ENCODE measurements around the gene MGME1. TPM values are rescaled to one million over a fixed set of nuclear protein-coding genes. Genes with fewer than 3 reads are reported as not detected.

The MGME1 gene
- total and polyA plus RNA-seq, 5 donors from 2014 or later: 10.6 to 19.2 (median 15.2) TPM

GRCh38 chr20:17936761-17937732 lies 31.8 kb upstream of the MGME1 start:
- no peaks in the 10 kb centered on the region for H3K27me3 ChIP-seq (ENCODE audit: control insufficient read depth, insufficient read depth, low read length)
- no peak overlapping the region for H3K4me3 Mint-ChIP-seq
- H3K36me3 Mint-ChIP-seq: no peaks in the 10 kb centered on the region
- no peak overlapping the region for H3K27ac Mint-ChIP-seq
- no peak overlapping the region for H3K27ac ChIP-seq (ENCODE audit: insufficient read depth, low read length, poor library complexity, severe bottlenecking)
- H3K27me3 Mint-ChIP-seq: no peaks in the 10 kb centered on the region
- peaks cover 0 to 13% (median 8%) of the 10 kb centered on the region in 4 donors for H3K4me1 Mint-ChIP-seq
- H3K9me3 Mint-ChIP-seq: peaks cover 0 to 1% (median 0%) of the 10 kb centered on the region in 7 donors
- DNase-seq (no peak), ATAC-seq (ENCODE audit: low read depth in 2 of 2) (no peak)
- peaks cover 11% of the 10 kb centered on the region for H3K36me3 ChIP-seq (ENCODE audit: control insufficient read depth, insufficient read depth, low read length)
- no peak overlapping the region for H3K4me3 ChIP-seq (ENCODE audit: low read depth, low read length)
- peaks cover 10% of the 10 kb centered on the region for H3K4me1 ChIP-seq (ENCODE audit: control insufficient read depth, insufficient read depth, low read length, poor library complexity, severe bottlenecking)
- no peaks in the 10 kb centered on the region for H3K9me3 ChIP-seq (ENCODE audit: control insufficient read depth in 2 of 2, low read length in 2 of 2)

GRCh38 chr20:17938871-17939619 lies 29.8 kb upstream of the MGME1 start:
- ATAC-seq (ENCODE audit: low read depth in 2 of 2) (peak; percentile 85 to 86), DNase-seq (peak; percentile 27 to 67 (median 41))
- no peaks in the 10 kb centered on the region for H3K9me3 Mint-ChIP-seq
- H3K27me3 Mint-ChIP-seq: no peaks in the 10 kb centered on the region
- Histone ChIP-seq H3K27me3 (ENCODE audit: control insufficient read depth, insufficient read depth, low read length) (no peaks in the 10 kb centered on the region), H3K9me3 (ENCODE audit: control insufficient read depth in 2 of 2, low read length in 2 of 2) (no peaks in the 10 kb centered on the region), H3K4me1 (ENCODE audit: control insufficient read depth, insufficient read depth, low read length, poor library complexity, severe bottlenecking) (peaks cover 10% of the 10 kb centered on the region), H3K27ac (ENCODE audit: insufficient read depth, low read length, poor library complexity, severe bottlenecking) (no peak overlapping the region), H3K4me3 (ENCODE audit: low read depth, low read length) (peak overlapping the region; percentile 13), H3K36me3 (ENCODE audit: control insufficient read depth, insufficient read depth, low read length) (peaks cover 30% of the 10 kb centered on the region)
- H3K27ac Mint-ChIP-seq: peak overlapping the region in 1 of 3 donors; percentile 84
- H3K4me1 Mint-ChIP-seq: peaks cover 0 to 13% (median 10%) of the 10 kb centered on the region in 4 donors
- H3K4me3 Mint-ChIP-seq: peak overlapping the region in 1 of 4 donors; percentile 35
- H3K36me3 Mint-ChIP-seq: peaks cover 9% of the 10 kb centered on the region

- H3K27me3 Mint-ChIP-seq: no peaks in the 10 kb centered on the region
- H3K36me3 ChIP-seq (ENCODE audit: control insufficient read depth, insufficient read depth, low read length): peaks cover 34% of the 10 kb centered on the region
- H3K27ac ChIP-seq (ENCODE audit: insufficient read depth, low read length, poor library complexity, severe bottlenecking): no peak overlapping the region
- peaks cover 10% of the 10 kb centered on the region for H3K36me3 Mint-ChIP-seq
- H3K4me3 ChIP-seq (ENCODE audit: low read depth, low read length): no peak overlapping the region
- H3K27ac Mint-ChIP-seq: peak overlapping the region; percentile 59 to 76 (median 74)
- no peaks in the 10 kb centered on the region for H3K9me3 ChIP-seq (ENCODE audit: control insufficient read depth in 2 of 2, low read length in 2 of 2)
- H3K9me3 Mint-ChIP-seq: no peaks in the 10 kb centered on the region
- peaks cover 10% of the 10 kb centered on the region for H3K4me1 ChIP-seq (ENCODE audit: control insufficient read depth, insufficient read depth, low read length, poor library complexity, severe bottlenecking)
- H3K4me1 Mint-ChIP-seq: peaks cover 0 to 13% (median 10%) of the 10 kb centered on the region in 4 donors
- no peaks in the 10 kb centered on the region for H3K27me3 ChIP-seq (ENCODE audit: control insufficient read depth, insufficient read depth, low read length)
- ATAC-seq (ENCODE audit: low read depth in 2 of 2) (no peak), DNase-seq (no peak)
- no peak overlapping the region for H3K4me3 Mint-ChIP-seq
These were observed 29.1 kb upstream of the MGME1 start for GRCh38 chr20:17939622-17940223.

GRCh38 chr20:17940224-17940971 lies 28.4 kb upstream of the MGME1 start:
- Histone ChIP-seq H3K4me3 (ENCODE audit: low read depth, low read length) (no peak overlapping the region), H3K27ac (ENCODE audit: insufficient read depth, low read length, poor library complexity, severe bottlenecking) (no peak overlapping the region), H3K9me3 (ENCODE audit: control insufficient read depth in 2 of 2, low read length in 2 of 2) (no peaks in the 10 kb centered on the region), H3K4me1 (ENCODE audit: control insufficient read depth, insufficient read depth, low read length, poor library complexity, severe bottlenecking) (peaks cover 10% of the 10 kb centered on the region), H3K27me3 (ENCODE audit: control insufficient read depth, insufficient read depth, low read length) (no peaks in the 10 kb centered on the region), H3K36me3 (ENCODE audit: control insufficient read depth, insufficient read depth, low read length) (peaks cover 41% of the 10 kb centered on the region)
- H3K27ac Mint-ChIP-seq: peak overlapping the region; percentile 22 to 74 (median 69)
- peaks cover 15% of the 10 kb centered on the region for H3K36me3 Mint-ChIP-seq
- no peak overlapping the region for H3K4me3 Mint-ChIP-seq
- ATAC-seq (ENCODE audit: low read depth in 2 of 2) (no peak), DNase-seq (no peak)
- H3K4me1 Mint-ChIP-seq: peaks cover 0 to 13% (median 10%) of the 10 kb centered on the region in 4 donors
- no peaks in the 10 kb centered on the region for H3K9me3 Mint-ChIP-seq
- no peaks in the 10 kb centered on the region for H3K27me3 Mint-ChIP-seq

GRCh38 chr20:17941087-17941825 lies 27.6 kb upstream of the MGME1 start:
- peaks cover 10% of the 10 kb centered on the region for H3K4me1 ChIP-seq (ENCODE audit: control insufficient read depth, insufficient read depth, low read length, poor library complexity, severe bottlenecking)
- no peak overlapping the region for H3K4me3 ChIP-seq (ENCODE audit: low read depth, low read length)
- Mint-ChIP-seq H3K36me3 (peaks cover 16% of the 10 kb centered on the region), H3K9me3 (no peaks in the 10 kb centered on the region), H3K27me3 (no peaks in the 10 kb centered on the region), H3K4me3 (no peak overlapping the region), H3K27ac (peak overlapping the region in 1 of 3 donors; percentile 69), H3K4me1 (peaks cover 0 to 13% (median 10%) of the 10 kb centered on the region in 4 donors)
- H3K27ac ChIP-seq (ENCODE audit: insufficient read depth, low read length, poor library complexity, severe bottlenecking): no peak overlapping the region
- H3K27me3 ChIP-seq (ENCODE audit: control insufficient read depth, insufficient read depth, low read length): no peaks in the 10 kb centered on the region
- peaks cover 50% of the 10 kb centered on the region for H3K36me3 ChIP-seq (ENCODE audit: control insufficient read depth, insufficient read depth, low read length)
- DNase-seq (no peak), ATAC-seq (ENCODE audit: low read depth in 2 of 2) (no peak)
- no peaks in the 10 kb centered on the region for H3K9me3 ChIP-seq (ENCODE audit: control insufficient read depth in 2 of 2, low read length in 2 of 2)

- ATAC-seq (ENCODE audit: low read depth in 2 of 2) (no peak), DNase-seq (no peak)
- H3K4me1 Mint-ChIP-seq: peaks cover 0 to 13% (median 10%) of the 10 kb centered on the region in 4 donors
- no peaks in the 10 kb centered on the region for H3K27me3 Mint-ChIP-seq
- H3K4me3 Mint-ChIP-seq: no peak overlapping the region
- H3K27ac Mint-ChIP-seq: no peak overlapping the region
- H3K27ac ChIP-seq (ENCODE audit: insufficient read depth, low read length, poor library complexity, severe bottlenecking): no peak overlapping the region
- no peaks in the 10 kb centered on the region for H3K27me3 ChIP-seq (ENCODE audit: control insufficient read depth, insufficient read depth, low read length)
- H3K4me1 ChIP-seq (ENCODE audit: control insufficient read depth, insufficient read depth, low read length, poor library complexity, severe bottlenecking): peaks cover 10% of the 10 kb centered on the region
- H3K9me3 ChIP-seq (ENCODE audit: control insufficient read depth in 2 of 2, low read length in 2 of 2): no peaks in the 10 kb centered on the region
- H3K36me3 Mint-ChIP-seq: peaks cover 21% of the 10 kb centered on the region
- no peak overlapping the region for H3K4me3 ChIP-seq (ENCODE audit: low read depth, low read length)
- H3K36me3 ChIP-seq (ENCODE audit: control insufficient read depth, insufficient read depth, low read length): peaks cover 55% of the 10 kb centered on the region
- H3K9me3 Mint-ChIP-seq: no peaks in the 10 kb centered on the region
These were observed 27.0 kb upstream of the MGME1 start for GRCh38 chr20:17941826-17942196.

Measured in CD4-positive, CD25-positive, alpha-beta regulatory T cell (primary cell).